GM18858 (cell line): ENCODE results near the gene RND1.
"Not testable (repeated sequence)": the region's sequence is repeated elsewhere in the genome, so short reads cannot be mapped to it uniquely, and the experiment has no call there.

Source experiments
- ATAC-seq: cut with Tn5 transposase; IDR thresholded peaks from one replicate; pipeline ENCODE4 v1.9.1; 2021; ENCODE audit not compliant: unreplicated experiment

RND1 gene

DNA sequence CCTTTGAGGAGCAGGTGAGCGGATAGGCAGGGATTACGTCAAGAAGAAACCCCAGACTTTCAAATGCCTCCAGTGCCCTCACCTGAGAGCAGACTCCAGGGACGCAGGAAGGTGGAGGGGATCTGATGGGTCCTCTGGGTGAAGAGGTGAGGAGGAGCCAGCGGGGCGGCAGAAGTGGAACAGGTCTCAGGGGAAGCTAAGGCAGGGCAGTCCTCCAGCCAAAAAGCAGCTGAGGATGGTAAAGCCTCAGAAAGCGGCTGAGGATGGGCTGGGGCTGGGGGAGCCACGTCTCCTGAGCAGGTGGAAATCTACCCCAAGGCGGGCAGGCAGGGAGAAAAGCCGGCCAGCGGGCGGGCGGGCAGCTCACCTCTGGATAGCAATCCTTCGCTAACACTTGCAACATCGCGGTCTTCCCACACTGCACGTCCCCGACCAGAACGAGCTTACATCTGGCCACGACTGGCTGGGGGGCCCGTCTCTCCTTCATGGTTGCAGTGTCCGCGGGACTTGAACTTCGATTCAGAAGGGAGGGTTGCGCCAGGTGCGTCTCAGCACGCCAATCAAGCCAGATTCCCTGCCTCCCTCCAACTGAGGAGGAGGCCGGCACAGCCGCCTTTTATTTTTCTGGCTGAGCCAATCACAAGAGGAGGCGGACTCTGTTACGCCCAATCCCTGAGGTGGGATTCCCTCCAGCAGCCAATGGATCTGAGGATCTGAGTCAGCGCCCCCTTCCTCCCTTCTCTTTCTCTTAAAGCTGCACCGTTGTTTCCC lies at the start of gene RND1:
RND1 (minus strand) TSS at position 590 of the 771 bp plus-strand sequence; CDS start at position 487, 103 bp downstream.
- peak; percentile 77 for ATAC-seq

- ATAC-seq = no peak
Measured at GRCh38 chr12:48910196-48910595, 44.5 kb upstream of the RND1 start.

DNA sequence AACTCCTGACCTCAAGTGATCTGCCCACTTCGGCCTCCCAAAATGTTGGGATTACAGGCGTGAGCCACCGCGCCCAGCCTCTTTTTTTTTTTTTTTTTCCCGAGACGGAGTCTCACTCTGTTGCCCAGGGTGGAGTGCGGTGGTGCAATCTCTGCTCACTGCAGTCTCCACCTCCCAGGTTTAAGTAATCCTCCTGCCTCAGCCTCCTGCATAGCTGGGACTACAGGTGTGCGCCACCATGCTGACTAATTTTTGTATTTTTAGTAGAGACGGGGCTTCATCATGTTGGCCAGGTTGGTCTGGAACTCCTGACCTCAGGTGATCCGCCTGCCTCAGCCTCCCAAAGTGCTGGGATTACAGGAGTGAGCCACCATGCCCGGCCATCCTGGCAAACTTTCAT lies 44.0 kb upstream of the RND1 start:
- not testable (repeated sequence) for ATAC-seq

DNA sequence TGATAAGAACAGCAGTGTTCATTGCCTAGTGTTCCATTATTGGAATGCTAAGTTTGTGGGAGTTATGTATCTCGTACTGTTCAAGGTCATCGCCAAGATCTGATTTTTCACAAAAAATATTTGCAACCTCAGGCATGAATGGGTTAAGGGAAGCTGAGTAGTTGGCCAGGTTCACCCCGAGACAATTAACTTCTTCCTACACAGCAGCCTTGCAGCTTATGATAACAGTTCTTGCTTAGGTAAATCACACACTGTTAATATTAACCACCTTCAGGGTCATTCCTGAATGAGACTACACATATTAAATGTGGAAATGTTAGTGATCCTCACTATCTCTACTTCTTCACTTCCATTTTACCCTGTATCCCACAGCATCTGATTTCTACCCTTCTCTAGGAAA lies 41.6 kb upstream of the RND1 start:
- no peak for ATAC-seq

DNA sequence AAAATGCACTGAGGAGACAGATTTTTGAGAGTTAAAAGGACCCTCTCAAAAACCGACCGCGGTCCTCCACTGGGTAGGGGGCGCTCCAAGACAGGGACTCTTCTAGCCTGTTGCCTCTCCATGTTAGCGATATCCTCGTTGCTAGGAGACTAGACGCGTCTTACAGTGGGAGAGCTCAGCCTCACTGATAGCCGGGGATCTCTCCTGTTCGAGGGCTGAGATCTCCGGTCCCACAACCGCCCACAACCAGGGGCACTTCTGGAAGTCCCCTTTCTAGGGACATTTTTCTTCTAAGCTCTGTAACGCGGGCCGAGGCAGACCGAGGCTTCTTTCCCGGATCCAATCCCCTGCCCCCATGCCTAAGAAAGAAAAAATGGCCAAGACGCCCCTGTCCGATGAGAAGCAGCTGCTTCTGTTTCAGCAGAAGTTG lies 38.3 kb upstream of the RND1 start:
- peak; percentile 65 for ATAC-seq

- no peak for ATAC-seq
Measured at GRCh38 chr12:48903363-48903981, 37.8 kb upstream of the RND1 start.

- peak; percentile 51 for ATAC-seq
Measured at GRCh38 chr12:48901278-48901677, 35.6 kb upstream of the RND1 start.

GRCh38 chr12:48899651-48900050 lies 34.0 kb upstream of the RND1 start:
- ATAC-seq = no peak

DNA sequence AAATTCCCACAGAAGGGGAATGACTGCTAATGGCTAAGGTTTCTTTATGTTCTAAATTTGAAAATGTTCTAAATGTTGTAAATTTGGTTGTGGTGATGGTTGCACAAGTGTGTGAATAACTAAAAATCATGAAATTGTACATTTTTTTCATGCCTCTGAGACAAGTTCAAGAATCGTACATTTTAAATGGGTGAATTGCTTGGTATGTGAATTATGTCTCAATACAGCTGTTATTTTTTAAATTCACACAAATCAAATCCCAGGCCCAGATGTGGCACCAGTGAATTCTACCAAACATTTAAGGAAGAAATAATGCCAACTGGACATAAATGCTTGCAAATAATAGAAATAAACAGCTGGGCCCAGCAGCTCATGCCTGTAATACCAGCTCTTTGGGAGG lies 28.6 kb upstream of the RND1 start:
- ATAC-seq = no peak

- no peak for ATAC-seq
Measured at GRCh38 chr12:48890657-48891418, 25.2 kb upstream of the RND1 start.

DNA sequence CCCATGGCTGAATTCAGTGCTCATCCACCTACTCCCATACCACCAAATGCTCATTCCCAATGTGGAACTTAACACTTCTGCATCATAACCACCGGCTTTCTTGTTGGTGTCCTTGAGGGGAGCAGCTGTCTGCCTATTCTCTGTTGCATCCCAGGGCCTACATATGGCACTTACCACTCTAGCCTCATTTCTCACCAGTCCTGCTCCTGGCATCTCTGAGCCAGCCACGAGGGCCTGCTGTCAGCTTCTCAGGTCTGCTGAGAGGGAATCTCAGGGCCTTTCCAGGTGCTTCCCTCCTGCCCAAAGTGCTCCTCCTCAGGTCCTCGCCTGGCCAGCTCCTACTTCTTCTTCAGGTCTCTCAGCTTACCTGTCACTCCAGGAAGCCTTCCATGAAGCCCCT lies 24.0 kb upstream of the RND1 start:
- ATAC-seq = no peak

GRCh38 chr12:48883305-48884161 lies 17.9 kb upstream of the RND1 start:
- no peak for ATAC-seq

DNA sequence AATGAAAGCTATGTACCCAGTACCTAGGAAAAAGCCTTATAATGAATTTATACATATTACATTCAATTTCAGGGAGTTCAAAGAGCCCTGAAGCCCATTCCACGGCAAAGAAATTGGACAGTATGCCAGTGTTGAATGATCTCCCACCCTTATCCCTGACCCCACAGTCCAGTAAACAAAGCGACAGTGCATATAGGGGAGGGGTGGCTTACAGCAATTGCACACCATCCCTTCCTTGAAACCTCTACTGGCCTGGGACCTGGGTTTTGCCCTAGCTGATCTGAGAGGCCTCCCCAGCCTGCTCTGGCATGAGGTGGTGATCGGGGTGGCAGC lies 17.3 kb upstream of the RND1 start:
- ATAC-seq = no peak

DNA sequence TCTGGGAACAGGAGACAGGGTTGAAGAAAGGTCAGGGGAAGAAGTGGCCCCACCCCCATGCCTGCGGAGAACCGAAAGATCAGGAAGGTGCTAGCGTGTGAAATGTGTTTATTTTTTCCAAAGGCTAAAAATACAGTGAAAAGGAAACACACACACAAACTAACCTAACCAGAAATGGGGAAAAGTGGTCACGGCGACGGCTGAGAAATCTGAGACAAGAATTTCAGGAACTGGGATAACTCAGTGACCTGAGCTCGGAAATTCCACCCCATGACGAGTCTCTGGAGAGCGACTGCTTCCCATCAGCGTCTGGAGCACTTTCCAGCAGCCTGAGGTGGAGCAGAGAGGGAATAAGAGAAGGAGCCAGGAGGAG lies 16.6 kb upstream of the RND1 start:
- no peak for ATAC-seq

- no peak for ATAC-seq
Measured at GRCh38 chr12:48881686-48882314, 16.1 kb upstream of the RND1 start.

DNA sequence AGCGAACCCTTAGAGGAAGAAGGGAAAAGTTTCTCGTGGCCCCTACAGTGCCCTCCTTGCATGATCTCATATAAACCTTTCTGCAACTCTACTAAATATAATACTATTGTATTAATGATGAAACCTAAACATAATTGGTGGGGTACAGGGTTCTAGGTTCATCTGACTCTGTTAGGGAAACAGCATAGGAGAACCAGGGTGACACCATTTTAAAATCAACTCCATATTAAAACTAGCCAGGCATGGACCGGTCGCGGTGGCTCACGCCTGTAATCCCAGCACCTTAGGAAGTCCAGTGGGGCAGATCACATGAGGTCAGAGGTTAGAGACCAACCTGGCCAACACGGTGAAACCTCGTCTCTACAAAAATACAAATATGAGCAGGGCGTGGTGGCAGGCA lies 15.0 kb upstream of the RND1 start:
- no peak for ATAC-seq

GRCh38 chr12:48878548-48878947 lies 12.9 kb upstream of the RND1 start:
- no peak for ATAC-seq

DNA sequence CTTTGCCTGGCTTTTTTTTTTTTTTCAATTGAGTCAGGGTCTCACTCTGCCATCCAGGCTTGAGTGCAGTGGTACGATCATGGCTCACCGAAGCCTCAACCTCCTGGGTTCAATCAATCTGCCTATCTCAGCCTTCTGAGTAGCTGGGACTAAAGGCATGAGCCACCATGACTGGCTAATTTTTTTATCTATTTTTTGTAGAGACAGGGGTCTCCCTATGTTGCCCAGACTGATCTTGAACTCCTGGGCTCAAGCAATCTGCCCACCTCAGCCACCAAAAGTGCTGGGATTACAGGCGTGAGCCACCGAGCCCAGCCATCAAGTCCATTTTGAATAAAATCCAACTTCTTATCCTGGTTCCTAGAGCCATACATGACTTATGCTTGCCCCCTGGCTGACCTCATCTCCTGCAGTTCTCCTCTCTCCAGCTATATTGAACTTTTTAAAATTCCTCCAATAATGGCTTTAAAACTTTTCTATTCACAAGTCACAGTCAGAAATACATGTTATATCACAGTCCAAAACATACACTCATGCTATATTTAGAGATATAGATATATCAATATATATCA lies 10.4 kb upstream of the RND1 start:
- no peak for ATAC-seq

GRCh38 chr12:48873534-48873933 lies 7.9 kb upstream of the RND1 start:
- not testable (repeated sequence) for ATAC-seq

GRCh38 chr12:48873096-48873495 lies 7.4 kb upstream of the RND1 start:
- no peak for ATAC-seq
